HG03521 (cell line): Measurements from ENCODE around the gene HOMER3.

ENCODE experiments used
- ATAC-seq: cut with Tn5 transposase; IDR thresholded peaks from one replicate; pipeline ENCODE4 v1.9.1; 2021; ENCODE audit warnings: mild to moderate bottlenecking, moderate library complexity; ENCODE audit not compliant: unreplicated experiment

The HOMER3 gene

DNA sequence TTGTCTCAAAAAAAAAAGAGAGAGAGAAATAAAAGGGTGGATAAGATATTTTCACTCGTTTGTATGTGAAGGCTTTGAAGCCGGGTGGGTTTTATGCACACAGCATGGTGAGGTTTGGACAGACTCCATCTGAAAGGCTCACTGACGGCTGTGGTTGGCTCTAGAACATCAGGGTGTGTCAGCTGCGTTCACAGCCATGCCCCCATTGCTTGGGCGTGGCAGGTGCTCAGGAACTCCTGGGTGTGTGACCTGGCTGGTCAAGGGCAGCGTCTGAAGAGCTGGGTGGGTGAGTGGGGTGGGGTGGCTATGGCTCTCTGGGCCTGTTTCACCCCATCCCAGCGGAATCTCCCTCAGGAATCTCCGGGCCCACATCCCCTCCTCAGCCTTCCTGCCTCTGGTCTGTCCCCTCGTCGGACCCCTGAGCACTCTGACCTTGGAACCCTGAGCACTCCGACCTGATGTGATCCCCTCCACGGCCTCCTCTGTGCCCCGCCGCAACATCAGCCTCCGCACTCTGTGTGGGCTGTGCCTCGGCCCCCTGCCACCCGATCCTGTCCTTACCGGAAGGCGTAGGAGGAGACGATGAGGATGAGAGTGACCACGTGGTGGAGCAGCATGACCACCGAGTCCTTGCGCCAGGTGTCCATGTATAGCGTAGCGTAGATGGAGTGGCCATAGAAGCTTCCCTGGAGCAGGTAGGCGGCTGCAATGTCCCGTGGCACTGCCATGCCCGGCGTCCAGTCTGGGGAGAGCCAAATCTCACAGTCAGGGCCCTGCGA, 57.3 kb downstream of the HOMER3 start:
- ATAC-seq: no peak

DNA sequence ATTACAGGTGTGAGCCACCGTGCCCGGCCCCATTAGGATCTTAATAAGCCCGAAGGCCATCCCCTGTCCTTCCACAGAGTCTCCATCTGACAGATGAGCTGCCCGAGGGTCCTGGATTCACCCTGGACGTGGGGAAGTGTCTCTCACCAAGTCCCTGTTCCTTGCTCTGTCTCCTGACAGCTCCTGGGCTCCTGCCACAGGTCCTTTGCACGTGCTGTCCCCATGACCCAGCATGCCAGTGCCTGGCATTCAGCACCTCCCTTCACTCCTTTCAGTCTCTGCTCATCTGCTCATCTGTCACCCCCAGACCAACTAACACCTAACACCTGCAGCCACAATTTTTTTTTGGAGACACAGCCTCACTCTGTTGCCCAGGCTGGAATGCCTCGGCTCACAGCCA, 59.5 kb downstream of the HOMER3 start:
- no peak for ATAC-seq

- ATAC-seq: no peak
Observed at GRCh38 chr19:18879579-18880373, 61.2 kb downstream of the HOMER3 start.
